Fibroblast of lung (primary cell): ENCODE data around the gene KDM3A. TPM values are rescaled to one million over a fixed set of nuclear protein-coding genes. Genes with fewer than 3 reads are reported as not detected.

Source experiments
- DNase-seq, 2 donors: peaks; one replicate each; pipeline versions ENCODE4 v3.0.0 to v3.0.0-alpha.2; 2010; ENCODE audit warnings: low read depth in 2 of 2
- H2AFZ ChIP-seq: 2 replicates; pipeline ENCODE4 v1.5.1; 2012; ENCODE audit warnings: low read length, control low read depth, inconsistent platforms
- H3K27ac ChIP-seq: 2 replicates; pipeline ENCODE4 v1.5.1; 2011; ENCODE audit warnings: low read length, control low read depth; ENCODE audit not compliant: insufficient read depth
- H3K27me3 ChIP-seq: 2 replicates; pipeline ENCODE4 v1.5.1; 2011; ENCODE audit warnings: mild to moderate bottlenecking, low read length; ENCODE audit not compliant: control insufficient read depth, insufficient read depth
- H3K36me3 ChIP-seq: 2 replicates; pipeline ENCODE4 v1.5.1; 2011; ENCODE audit warnings: low read length; ENCODE audit not compliant: control insufficient read depth, insufficient read depth
- H3K4me1 ChIP-seq: 2 replicates; pipeline ENCODE4 v1.5.1; 2011; ENCODE audit warnings: low read length; ENCODE audit not compliant: control insufficient read depth, insufficient read depth; ENCODE audit errors: extremely low read depth
- H3K4me2 ChIP-seq: 2 replicates; pipeline ENCODE4 v1.5.1; 2011; ENCODE audit warnings: low read length, control low read depth; ENCODE audit not compliant: insufficient read depth; ENCODE audit errors: extremely low read depth
- H3K4me3 ChIP-seq, 4 experiments: fragments of 200-600 bp in 1 of 4; sonication (generic) in 1 of 4; replicated peaks in 1 of 4; 2 replicates each; pipeline ENCODE4 v1.5.1; 2011 to 2016; ENCODE audit warnings: low read length in 4 of 4, low read depth in 3 of 4, mild to moderate bottlenecking in 3 of 4, control low read depth in 2 of 4, inconsistent platforms in 1 of 4, mixed read lengths in 1 of 4; ENCODE audit not compliant: insufficient read depth in 1 of 4; ENCODE audit errors: control extremely low read depth in 1 of 4
- H3K79me2 ChIP-seq: 2 replicates; pipeline ENCODE4 v1.5.1; 2012; ENCODE audit warnings: mild to moderate bottlenecking, low read length, inconsistent platforms; ENCODE audit not compliant: control insufficient read depth, insufficient read depth
- H3K9ac ChIP-seq: 2 replicates; pipeline ENCODE4 v1.5.1; 2011; ENCODE audit warnings: mild to moderate bottlenecking, low read length, control low read depth; ENCODE audit not compliant: insufficient read depth
- H3K9me3 ChIP-seq: 2 replicates; pipeline ENCODE4 v1.5.1; 2012; ENCODE audit warnings: low read depth, low read length; ENCODE audit not compliant: control insufficient read depth, insufficient read depth
- H4K20me1 ChIP-seq: 2 replicates; pipeline ENCODE4 v1.5.1; 2011; ENCODE audit warnings: low read length; ENCODE audit not compliant: control insufficient read depth, insufficient read depth; ENCODE audit errors: extremely low read depth
- CTCF ChIP-seq, 2 donors: IDR thresholded peaks in 1 of 2; conservative IDR thresholded peaks in 1 of 2; 1 replicate in 1 of 2; 2 replicates in 1 of 2; pipeline ENCODE4 v1.5.1; 2011 to 2012; ENCODE audit warnings: low read length in 2 of 2, control low read depth in 1 of 2, inconsistent platforms in 1 of 2, low read depth in 1 of 2, mild to moderate bottlenecking in 1 of 2
- EZH2 ChIP-seq: IDR thresholded peaks from 2 replicates; pipeline ENCODE4 v1.5.1; 2012; ENCODE audit warnings: low read length, control low read depth, mild to moderate bottlenecking; ENCODE audit errors: missing control alignments
- polyA plus RNA-seq, 2 donors: library from polyadenylated mRNA; depleted of rRNA in 1 of 2; stranded (reverse) in 1 of 2; unstranded in 1 of 2; fragments of >200 nt; gene quantifications; 2 replicates each; pipeline ENCODE4 v1.2.1, GENCODE V29; 2011 to 2012; ENCODE audit warnings: missing spikeins in 1 of 2
- total RNA-seq: library from RNA; depleted of rRNA; stranded (reverse); fragments of >200 nt; gene quantifications from 2 replicates; pipeline ENCODE4 v1.2.1, GENCODE V29; 2014

KDM3A gene
- total and polyA plus RNA-seq, 2 donors (not counting 1 experiment from before 2014, with no cell fraction given): 20.5 to 26.0 TPM

- no peak overlapping the region for H3K4me3 ChIP-seq
- no peaks in the 10 kb centered on the region for H3K27me3 ChIP-seq
- no peak overlapping the region for H3K9ac ChIP-seq
- no peaks in the 10 kb centered on the region for H3K79me2 ChIP-seq
- TF ChIP-seq CTCF (conservative IDR thresholded peaks at IDR 0.05 in 1 of 2, IDR thresholded peaks at IDR 0.05 in 1 of 2; ENCODE audit: low read depth in 1 of 2, low read length in 2 of 2) (no peak), EZH2 (no peak)
- no peaks in the 10 kb centered on the region for H4K20me1 ChIP-seq
- no peak overlapping the region for H3K27ac ChIP-seq
- H3K4me1 ChIP-seq: no peaks in the 10 kb centered on the region
- no peak overlapping the region for H2AFZ ChIP-seq
- H3K4me2 ChIP-seq: no peak overlapping the region
- H3K9me3 ChIP-seq: no peaks in the 10 kb centered on the region
- no peaks in the 10 kb centered on the region for H3K36me3 ChIP-seq
- DNase-seq: peak in 1 of 2 donors; percentile 76
These were observed 78.2 kb downstream of the KDM3A start for GRCh38 chr2:86519349-86519748.

GRCh38 chr2:86520153-86520552 is 79.0 kb downstream of the KDM3A start:
- Histone ChIP-seq H3K27ac (no peak overlapping the region), H3K4me3 (no peak overlapping the region), H4K20me1 (no peaks in the 10 kb centered on the region), H3K79me2 (no peaks in the 10 kb centered on the region), H3K4me1 (no peaks in the 10 kb centered on the region), H2AFZ (no peak overlapping the region), H3K4me2 (no peak overlapping the region), H3K27me3 (no peaks in the 10 kb centered on the region), H3K9me3 (no peaks in the 10 kb centered on the region), H3K9ac (no peak overlapping the region), H3K36me3 (no peaks in the 10 kb centered on the region)
- DNase-seq: no peak
- TF ChIP-seq EZH2 (no peak), CTCF (conservative IDR thresholded peaks at IDR 0.05 in 1 of 2, IDR thresholded peaks at IDR 0.05 in 1 of 2; ENCODE audit: low read depth in 1 of 2, low read length in 2 of 2) (no peak)

- H3K4me1 ChIP-seq: no peaks in the 10 kb centered on the region
- no peaks in the 10 kb centered on the region for H4K20me1 ChIP-seq
These were observed 80.8 kb downstream of the KDM3A start for GRCh38 chr2:86521922-86522321.

More at GRCh38 chr2:86521922-86522321, 80.8 kb downstream of the KDM3A start:
- no peaks in the 10 kb centered on the region for H3K79me2 ChIP-seq
- no peak overlapping the region for H3K27ac ChIP-seq
- H3K4me2 ChIP-seq: no peak overlapping the region
- no peaks in the 10 kb centered on the region for H3K27me3 ChIP-seq
- H3K4me3 ChIP-seq: no peak overlapping the region
- no peak for DNase-seq
- no peak overlapping the region for H2AFZ ChIP-seq
- no peaks in the 10 kb centered on the region for H3K36me3 ChIP-seq
- no peaks in the 10 kb centered on the region for H3K9me3 ChIP-seq
- H3K9ac ChIP-seq: no peak overlapping the region
- TF ChIP-seq EZH2: no peak
- TF ChIP-seq CTCF (conservative IDR thresholded peaks at IDR 0.05 in 1 of 2, IDR thresholded peaks at IDR 0.05 in 1 of 2; ENCODE audit: low read depth in 1 of 2, low read length in 2 of 2): no peak
